Astrocyte (in vitro differentiated cells and primary cell): ENCODE measurements around the gene HOXB2. TPM values are rescaled to one million over a fixed set of nuclear protein-coding genes. Genes with fewer than 3 reads are reported as not detected.

Experiments used
- DNase-seq: peaks from one replicate; pipeline ENCODE4 v3.0.0-alpha.2; 2010; ENCODE audit warnings: low read depth
- FAIRE-seq: peaks from 2 replicates; lab custom pipeline; 2011; peaks lifted over from hg19 to GRCh38; lab: Jason Lieb, UNC
- H2AFZ ChIP-seq: 2 replicates; pipeline ENCODE4 v1.6.0; 2012; ENCODE audit warnings: low read depth, low read length, inconsistent platforms
- H3K27ac ChIP-seq: 2 replicates; pipeline ENCODE4 v1.5.1; 2011; ENCODE audit warnings: low read depth, low read length, inconsistent platforms
- H3K27me3 ChIP-seq: 2 replicates; pipeline ENCODE4 v1.6.0; 2011; ENCODE audit warnings: low read length, inconsistent platforms; ENCODE audit not compliant: insufficient read depth
- H3K36me3 ChIP-seq: 2 replicates; pipeline ENCODE4 v1.5.1; 2011; ENCODE audit warnings: low read length, inconsistent platforms; ENCODE audit not compliant: insufficient read depth
- H3K4me1 ChIP-seq: 2 replicates; pipeline ENCODE4 v1.5.1; 2011; ENCODE audit warnings: low read length, inconsistent platforms; ENCODE audit not compliant: insufficient read depth
- H3K4me2 ChIP-seq: 2 replicates; pipeline ENCODE4 v1.6.0; 2012; ENCODE audit warnings: low read length, inconsistent platforms
- H3K4me3 ChIP-seq: 2 replicates; pipeline ENCODE4 v1.5.1; 2011; ENCODE audit warnings: low read depth, mild to moderate bottlenecking, low read length, inconsistent platforms; ENCODE audit not compliant: insufficient read depth
- H3K79me2 ChIP-seq: 2 replicates; pipeline ENCODE4 v1.6.0; 2012; ENCODE audit warnings: mild to moderate bottlenecking, low read length, inconsistent platforms; ENCODE audit not compliant: insufficient read depth
- H3K9ac ChIP-seq: 2 replicates; pipeline ENCODE4 v1.6.0; 2012; ENCODE audit warnings: mild to moderate bottlenecking, low read length, inconsistent platforms
- H3K9me3 ChIP-seq: 2 replicates; pipeline ENCODE4 v1.5.1; 2012; ENCODE audit warnings: low read depth, mild to moderate bottlenecking, low read length, inconsistent platforms; ENCODE audit not compliant: insufficient read depth
- H4K20me1 ChIP-seq: 2 replicates; pipeline ENCODE4 v1.6.0; 2012; ENCODE audit warnings: low read length, inconsistent platforms; ENCODE audit not compliant: insufficient read depth
- H3K27ac Mint-ChIP-seq: one replicate; pipeline ENCODE4 v1.8.0; 2021; ENCODE audit warnings: mild to moderate bottlenecking, mixed read lengths; ENCODE audit not compliant: unreplicated experiment
- H3K27me3 Mint-ChIP-seq: one replicate; pipeline ENCODE4 v1.8.0; 2021; ENCODE audit warnings: low read depth, mixed read lengths; ENCODE audit not compliant: unreplicated experiment
- H3K36me3 Mint-ChIP-seq: one replicate; pipeline ENCODE4 v1.8.0; 2021; ENCODE audit warnings: low read depth, mixed read lengths; ENCODE audit not compliant: unreplicated experiment
- H3K4me1 Mint-ChIP-seq: one replicate; pipeline ENCODE4 v1.8.0; 2021; ENCODE audit warnings: low read depth, mixed read lengths; ENCODE audit not compliant: unreplicated experiment
- H3K4me3 Mint-ChIP-seq: one replicate; pipeline ENCODE4 v1.8.0; 2021; ENCODE audit warnings: mild to moderate bottlenecking, moderate library complexity, mixed read lengths; ENCODE audit not compliant: unreplicated experiment
- H3K9me3 Mint-ChIP-seq: one replicate; pipeline ENCODE4 v1.8.0; 2021; ENCODE audit warnings: mild to moderate bottlenecking, mixed read lengths; ENCODE audit not compliant: unreplicated experiment
- CTCF ChIP-seq: IDR thresholded peaks from 2 replicates; pipeline ENCODE4 v1.5.1; 2011; ENCODE audit warnings: low read depth, mild to moderate bottlenecking, inconsistent platforms, low read length, moderate library complexity; ENCODE audit not compliant: insufficient read depth
- EZH2 ChIP-seq: IDR thresholded peaks from 2 replicates; pipeline ENCODE4 v1.6.1; 2012; ENCODE audit warnings: mild to moderate bottlenecking, low read length, inconsistent platforms; ENCODE audit not compliant: insufficient read depth
- total RNA-seq: library from RNA; stranded (reverse); gene quantifications from 2 replicates; pipeline ENCODE4 v1.2.1, GENCODE V29; 2021

HOXB2 gene
- total RNA-seq, 1 donor from 2014 or later: 0.41 TPM

- no peaks in the 10 kb centered on the region for H3K9me3 ChIP-seq
- peaks cover 93% of the 10 kb centered on the region for H3K27me3 Mint-ChIP-seq
- H3K9me3 Mint-ChIP-seq: peaks cover 18% of the 10 kb centered on the region
- DNase-seq (no peak), FAIRE-seq (no peak)
- H3K4me1 Mint-ChIP-seq: peaks cover 2% of the 10 kb centered on the region
- peaks cover 53% of the 10 kb centered on the region for H3K4me1 ChIP-seq
- H3K27ac ChIP-seq: peak overlapping the region; percentile 80
- H3K27ac Mint-ChIP-seq: no peak overlapping the region
- H2AFZ ChIP-seq: no peak overlapping the region
- TF ChIP-seq EZH2 (no peak), CTCF (no peak)
- H3K4me2 ChIP-seq: peak overlapping the region; percentile 88
- H3K27me3 ChIP-seq: peaks cover 72% of the 10 kb centered on the region
- H3K9ac ChIP-seq: peak overlapping the region; percentile 83
- no peak overlapping the region for H3K4me3 Mint-ChIP-seq
- peak overlapping the region; percentile 21 for H3K4me3 ChIP-seq
- peaks cover 94% of the 10 kb centered on the region for H3K79me2 ChIP-seq
- H4K20me1 ChIP-seq: peaks cover 6% of the 10 kb centered on the region
- no peaks in the 10 kb centered on the region for H3K36me3 ChIP-seq
- H3K36me3 Mint-ChIP-seq: peaks cover 5% of the 10 kb centered on the region
These were observed 11.9 kb upstream of the HOXB2 start for GRCh38 chr17:48556576-48557401.

DNA sequence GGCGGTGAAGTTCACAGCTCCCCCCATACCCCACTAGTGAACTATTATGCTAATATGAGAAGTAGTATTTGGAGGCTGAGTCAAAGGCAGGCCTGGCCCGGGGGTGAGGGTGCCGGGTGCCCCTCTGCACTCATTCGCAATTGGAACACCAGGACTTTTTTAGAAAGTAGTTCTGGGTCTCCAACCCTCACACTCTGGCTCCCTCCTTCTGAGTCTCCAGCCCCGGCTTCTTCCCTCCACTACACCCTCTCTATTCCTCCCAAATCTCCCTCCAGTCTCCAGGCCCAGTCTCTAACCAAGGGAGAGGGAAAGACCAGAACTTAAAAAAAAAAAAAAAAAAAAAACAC lies 11.3 kb upstream of the HOXB2 start:
- H2AFZ ChIP-seq: no peak overlapping the region
- H3K9ac ChIP-seq: peak overlapping the region; percentile 83
- peak overlapping the region; percentile 80 for H3K27ac ChIP-seq
- H3K36me3 ChIP-seq: no peaks in the 10 kb centered on the region
- H3K36me3 Mint-ChIP-seq: peaks cover 5% of the 10 kb centered on the region
- H3K27me3 Mint-ChIP-seq: peaks cover 93% of the 10 kb centered on the region
- H3K4me1 Mint-ChIP-seq: peaks cover 2% of the 10 kb centered on the region
- FAIRE-seq: no peak
- H3K27ac Mint-ChIP-seq: no peak overlapping the region
- H3K9me3 ChIP-seq: no peaks in the 10 kb centered on the region
- H3K9me3 Mint-ChIP-seq: peaks cover 18% of the 10 kb centered on the region
- no peak overlapping the region for H3K4me3 Mint-ChIP-seq
- peak overlapping the region; percentile 44 for H3K4me3 ChIP-seq
- peaks cover 70% of the 10 kb centered on the region for H3K27me3 ChIP-seq
- peaks cover 47% of the 10 kb centered on the region for H3K4me1 ChIP-seq
- H4K20me1 ChIP-seq: peaks cover under 1% of the 10 kb centered on the region
- TF ChIP-seq EZH2: peak; percentile 42
- TF ChIP-seq CTCF: no peak
- peaks cover 92% of the 10 kb centered on the region for H3K79me2 ChIP-seq
- DNase-seq: no peak
- H3K4me2 ChIP-seq: peak overlapping the region; percentile 88
